NB4 (cell line): Measurements from ENCODE around the gene COL5A1.

Experiments used
- DNase-seq: peaks from one replicate; pipeline ENCODE4 v3.0.0; 2010; ENCODE audit warnings: low read depth
- H3K4me3 ChIP-seq: one replicate; pipeline ENCODE4 v1.5.1; 2011; ENCODE audit warnings: mild to moderate bottlenecking, low read depth, low read length, moderate library complexity
- CTCF ChIP-seq: IDR thresholded peaks from one replicate; pipeline ENCODE4 v1.5.1; 2012; ENCODE audit warnings: low read depth, low read length
- MAX ChIP-seq: IDR thresholded peaks from 2 replicates; pipeline ENCODE4 v1.6.1; 2011; ENCODE audit warnings: low read depth, low read length
- MYC ChIP-seq: IDR thresholded peaks from 2 replicates; pipeline ENCODE4 v1.6.1; 2011; ENCODE audit warnings: low read depth, low read length
- POLR2A ChIP-seq: IDR thresholded peaks from 2 replicates; pipeline ENCODE4 v1.6.1; 2011; ENCODE audit warnings: mild to moderate bottlenecking; ENCODE audit not compliant: insufficient read length; ENCODE audit errors: extremely low read depth

The COL5A1 gene

GRCh38 chr9:134850611-134851010 lies 209.0 kb downstream of the COL5A1 start:
- H3K4me3 ChIP-seq = no peak overlapping the region
- no peak for TF ChIP-seq MAX
- TF ChIP-seq CTCF = no peak
- TF ChIP-seq POLR2A = no peak
- TF ChIP-seq MYC = no peak
- DNase-seq = no peak

GRCh38 chr9:134851020-134851419 lies 209.4 kb downstream of the COL5A1 start:
- peak; percentile 13 for DNase-seq
- no peak overlapping the region for H3K4me3 ChIP-seq
- TF ChIP-seq CTCF (no peak), MAX (no peak), POLR2A (no peak)

GRCh38 chr9:134852906-134853654 lies 211.5 kb downstream of the COL5A1 start:
- TF ChIP-seq POLR2A (no peak), CTCF (no peak), MYC (no peak), MAX (no peak)
- H3K4me3 ChIP-seq = no peak overlapping the region
- no peak for DNase-seq

- TF ChIP-seq POLR2A (no peak), MAX (no peak), MYC (no peak), CTCF (no peak)
- H3K4me3 ChIP-seq = no peak overlapping the region
Measured at GRCh38 chr9:134853893-134854292, 212.3 kb downstream of the COL5A1 start.

GRCh38 chr9:134854541-134854981 lies 213.0 kb downstream of the COL5A1 start:
- H3K4me3 ChIP-seq = no peak overlapping the region
- TF ChIP-seq CTCF (no peak), POLR2A (no peak), MAX (no peak), MYC (no peak)
- DNase-seq = no peak

More at GRCh38 chr9:134853893-134854292, 212.3 kb downstream of the COL5A1 start:
- DNase-seq = no peak
